SU-DHL-6 (cell line): Measurements from ENCODE around the gene C15orf62.

ENCODE experiments used
- EZH2phosphoT487 ChIP-seq: fragments of 200-600 bp; sonication (generic), shearing (Covaris generic); conservative IDR thresholded peaks from 2 replicates; pipeline ENCODE4 v1.6.1; 2018; ENCODE audit warnings: mild to moderate bottlenecking, antibody characterized with exemption, low read length, moderate library complexity, mixed read lengths
- TF ChIP-seq, protein P1 (sequence below): fragments of 200-600 bp; sonication (generic); IDR thresholded peaks from one replicate; pipeline ENCODE4 v1.5.1; 2017; ENCODE audit warnings: antibody characterized with exemption, mild to moderate bottlenecking, low read length, moderate library complexity; ENCODE audit not compliant: insufficient read depth, poor library complexity, severe bottlenecking

DNA sequence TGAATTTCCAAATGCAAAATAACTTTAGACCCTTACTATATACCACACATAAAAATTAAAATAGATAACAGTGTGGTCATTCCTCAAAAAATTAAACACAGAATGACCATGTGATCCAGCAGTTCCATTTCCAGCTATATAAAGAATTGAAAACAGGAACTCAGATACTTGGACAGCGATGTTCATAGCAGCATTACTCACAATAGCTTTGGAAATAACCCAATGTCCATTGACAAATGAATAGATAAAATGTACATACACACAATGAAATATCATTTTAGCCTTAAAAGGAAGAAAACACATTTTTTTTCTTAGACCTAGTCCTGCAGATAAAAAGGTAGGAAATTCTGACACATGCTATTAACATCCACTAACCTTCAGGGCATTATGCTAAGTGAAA is 48.1 kb upstream of the C15orf62 start:
- TF ChIP-seq, protein P1, sequence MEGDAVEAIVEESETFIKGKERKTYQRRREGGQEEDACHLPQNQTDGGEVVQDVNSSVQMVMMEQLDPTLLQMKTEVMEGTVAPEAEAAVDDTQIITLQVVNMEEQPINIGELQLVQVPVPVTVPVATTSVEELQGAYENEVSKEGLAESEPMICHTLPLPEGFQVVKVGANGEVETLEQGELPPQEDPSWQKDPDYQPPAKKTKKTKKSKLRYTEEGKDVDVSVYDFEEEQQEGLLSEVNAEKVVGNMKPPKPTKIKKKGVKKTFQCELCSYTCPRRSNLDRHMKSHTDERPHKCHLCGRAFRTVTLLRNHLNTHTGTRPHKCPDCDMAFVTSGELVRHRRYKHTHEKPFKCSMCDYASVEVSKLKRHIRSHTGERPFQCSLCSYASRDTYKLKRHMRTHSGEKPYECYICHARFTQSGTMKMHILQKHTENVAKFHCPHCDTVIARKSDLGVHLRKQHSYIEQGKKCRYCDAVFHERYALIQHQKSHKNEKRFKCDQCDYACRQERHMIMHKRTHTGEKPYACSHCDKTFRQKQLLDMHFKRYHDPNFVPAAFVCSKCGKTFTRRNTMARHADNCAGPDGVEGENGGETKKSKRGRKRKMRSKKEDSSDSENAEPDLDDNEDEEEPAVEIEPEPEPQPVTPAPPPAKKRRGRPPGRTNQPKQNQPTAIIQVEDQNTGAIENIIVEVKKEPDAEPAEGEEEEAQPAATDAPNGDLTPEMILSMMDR = no peak
- TF ChIP-seq EZH2phosphoT487 = no peak
